Fibroblast of lung (primary cell): ENCODE data around the gene PARK7. TPM values are rescaled to one million over a fixed set of nuclear protein-coding genes. Genes with fewer than 3 reads are reported as not detected.
A peak's percentile ranks its signal among the peaks of the same experiment; 100 is the strongest.

ENCODE experiments used
- DNase-seq, 2 donors: peaks; one replicate each; pipeline versions ENCODE4 v3.0.0 to v3.0.0-alpha.2; 2010; ENCODE audit warnings: low read depth in 2 of 2
- H2AFZ ChIP-seq: 2 replicates; pipeline ENCODE4 v1.5.1; 2012; ENCODE audit warnings: low read length, control low read depth, inconsistent platforms
- H3K27ac ChIP-seq: 2 replicates; pipeline ENCODE4 v1.5.1; 2011; ENCODE audit warnings: low read length, control low read depth; ENCODE audit not compliant: insufficient read depth
- H3K27me3 ChIP-seq: 2 replicates; pipeline ENCODE4 v1.5.1; 2011; ENCODE audit warnings: mild to moderate bottlenecking, low read length; ENCODE audit not compliant: control insufficient read depth, insufficient read depth
- H3K36me3 ChIP-seq: 2 replicates; pipeline ENCODE4 v1.5.1; 2011; ENCODE audit warnings: low read length; ENCODE audit not compliant: control insufficient read depth, insufficient read depth
- H3K4me1 ChIP-seq: 2 replicates; pipeline ENCODE4 v1.5.1; 2011; ENCODE audit warnings: low read length; ENCODE audit not compliant: control insufficient read depth, insufficient read depth; ENCODE audit errors: extremely low read depth
- H3K4me2 ChIP-seq: 2 replicates; pipeline ENCODE4 v1.5.1; 2011; ENCODE audit warnings: low read length, control low read depth; ENCODE audit not compliant: insufficient read depth; ENCODE audit errors: extremely low read depth
- H3K4me3 ChIP-seq, 4 experiments: fragments of 200-600 bp in 1 of 4; sonication (generic) in 1 of 4; replicated peaks in 1 of 4; 2 replicates each; pipeline ENCODE4 v1.5.1; 2011 to 2016; ENCODE audit warnings: low read length in 4 of 4, low read depth in 3 of 4, mild to moderate bottlenecking in 3 of 4, control low read depth in 2 of 4, inconsistent platforms in 1 of 4, mixed read lengths in 1 of 4; ENCODE audit not compliant: insufficient read depth in 1 of 4; ENCODE audit errors: control extremely low read depth in 1 of 4
- H3K79me2 ChIP-seq: 2 replicates; pipeline ENCODE4 v1.5.1; 2012; ENCODE audit warnings: mild to moderate bottlenecking, low read length, inconsistent platforms; ENCODE audit not compliant: control insufficient read depth, insufficient read depth
- H3K9ac ChIP-seq: 2 replicates; pipeline ENCODE4 v1.5.1; 2011; ENCODE audit warnings: mild to moderate bottlenecking, low read length, control low read depth; ENCODE audit not compliant: insufficient read depth
- H3K9me3 ChIP-seq: 2 replicates; pipeline ENCODE4 v1.5.1; 2012; ENCODE audit warnings: low read depth, low read length; ENCODE audit not compliant: control insufficient read depth, insufficient read depth
- H4K20me1 ChIP-seq: 2 replicates; pipeline ENCODE4 v1.5.1; 2011; ENCODE audit warnings: low read length; ENCODE audit not compliant: control insufficient read depth, insufficient read depth; ENCODE audit errors: extremely low read depth
- EZH2 ChIP-seq: IDR thresholded peaks from 2 replicates; pipeline ENCODE4 v1.5.1; 2012; ENCODE audit warnings: low read length, control low read depth, mild to moderate bottlenecking; ENCODE audit errors: missing control alignments
- polyA plus RNA-seq, 2 donors: library from polyadenylated mRNA; depleted of rRNA in 1 of 2; stranded (reverse) in 1 of 2; unstranded in 1 of 2; fragments of >200 nt; gene quantifications; 2 replicates each; pipeline ENCODE4 v1.2.1, GENCODE V29; 2011 to 2012; ENCODE audit warnings: missing spikeins in 1 of 2
- total RNA-seq: library from RNA; depleted of rRNA; stranded (reverse); fragments of >200 nt; gene quantifications from 2 replicates; pipeline ENCODE4 v1.2.1, GENCODE V29; 2014
- TF ChIP-seq, protein P1 (sequence below), 2 donors: IDR thresholded peaks in 1 of 2; conservative IDR thresholded peaks in 1 of 2; 1 replicate in 1 of 2; 2 replicates in 1 of 2; pipeline ENCODE4 v1.5.1; 2011 to 2012; ENCODE audit warnings: low read length in 2 of 2, control low read depth in 1 of 2, inconsistent platforms in 1 of 2, low read depth in 1 of 2, mild to moderate bottlenecking in 1 of 2

The PARK7 gene
- total and polyA plus RNA-seq, 2 donors (not counting 1 experiment from before 2014, with no cell fraction given) = 264 to 513 TPM

- no peaks in the 10 kb centered on the region for H4K20me1 ChIP-seq
These were observed 56.1 kb downstream of the PARK7 start for GRCh38 chr1:8017495-8018197.

GRCh38 chr1:8018492-8019228, 57.1 kb downstream of the PARK7 start:
- TF ChIP-seq, protein P1, sequence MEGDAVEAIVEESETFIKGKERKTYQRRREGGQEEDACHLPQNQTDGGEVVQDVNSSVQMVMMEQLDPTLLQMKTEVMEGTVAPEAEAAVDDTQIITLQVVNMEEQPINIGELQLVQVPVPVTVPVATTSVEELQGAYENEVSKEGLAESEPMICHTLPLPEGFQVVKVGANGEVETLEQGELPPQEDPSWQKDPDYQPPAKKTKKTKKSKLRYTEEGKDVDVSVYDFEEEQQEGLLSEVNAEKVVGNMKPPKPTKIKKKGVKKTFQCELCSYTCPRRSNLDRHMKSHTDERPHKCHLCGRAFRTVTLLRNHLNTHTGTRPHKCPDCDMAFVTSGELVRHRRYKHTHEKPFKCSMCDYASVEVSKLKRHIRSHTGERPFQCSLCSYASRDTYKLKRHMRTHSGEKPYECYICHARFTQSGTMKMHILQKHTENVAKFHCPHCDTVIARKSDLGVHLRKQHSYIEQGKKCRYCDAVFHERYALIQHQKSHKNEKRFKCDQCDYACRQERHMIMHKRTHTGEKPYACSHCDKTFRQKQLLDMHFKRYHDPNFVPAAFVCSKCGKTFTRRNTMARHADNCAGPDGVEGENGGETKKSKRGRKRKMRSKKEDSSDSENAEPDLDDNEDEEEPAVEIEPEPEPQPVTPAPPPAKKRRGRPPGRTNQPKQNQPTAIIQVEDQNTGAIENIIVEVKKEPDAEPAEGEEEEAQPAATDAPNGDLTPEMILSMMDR (conservative IDR thresholded peaks at IDR 0.05 in 1 of 2, IDR thresholded peaks at IDR 0.05 in 1 of 2; ENCODE audit: low read depth in 1 of 2, low read length in 2 of 2) = no peak
- TF ChIP-seq EZH2 = no peak
- Histone ChIP-seq H3K27ac (no peak overlapping the region), H3K4me3 (no peak overlapping the region), H3K27me3 (no peaks in the 10 kb centered on the region), H3K79me2 (peaks cover 88% of the 10 kb centered on the region), H3K4me1 (peaks cover 36% of the 10 kb centered on the region), H2AFZ (no peak overlapping the region), H4K20me1 (no peaks in the 10 kb centered on the region), H3K36me3 (peaks cover 9% of the 10 kb centered on the region), H3K4me2 (peak overlapping the region; percentile 9), H3K9ac (no peak overlapping the region), H3K9me3 (no peaks in the 10 kb centered on the region)
- peak; percentile 21 to 71 for DNase-seq

More at GRCh38 chr1:8017495-8018197, 56.1 kb downstream of the PARK7 start:
- Histone ChIP-seq H2AFZ (no peak overlapping the region), H3K36me3 (peaks cover 16% of the 10 kb centered on the region), H3K4me1 (peaks cover 36% of the 10 kb centered on the region), H3K4me2 (no peak overlapping the region), H3K27me3 (no peaks in the 10 kb centered on the region), H3K27ac (no peak overlapping the region), H3K9ac (no peak overlapping the region), H3K79me2 (peaks cover 88% of the 10 kb centered on the region), H3K4me3 (peak overlapping the region in 1 of 4 experiments; percentile 1), H3K9me3 (no peaks in the 10 kb centered on the region)
- peak; percentile 49 to 68 for DNase-seq
- TF ChIP-seq, protein P1 (conservative IDR thresholded peaks at IDR 0.05 in 1 of 2, IDR thresholded peaks at IDR 0.05 in 1 of 2; ENCODE audit: low read depth in 1 of 2, low read length in 2 of 2) = no peak
- no peak for TF ChIP-seq EZH2

- no peak for TF ChIP-seq EZH2
- TF ChIP-seq, protein P1 (conservative IDR thresholded peaks at IDR 0.05 in 1 of 2, IDR thresholded peaks at IDR 0.05 in 1 of 2; ENCODE audit: low read depth in 1 of 2, low read length in 2 of 2) = no peak
- Histone ChIP-seq H3K4me3 (no peak overlapping the region), H3K4me1 (peaks cover 36% of the 10 kb centered on the region), H3K36me3 (peaks cover 4% of the 10 kb centered on the region), H3K9me3 (no peaks in the 10 kb centered on the region), H2AFZ (no peak overlapping the region), H3K27me3 (no peaks in the 10 kb centered on the region), H4K20me1 (no peaks in the 10 kb centered on the region), H3K27ac (no peak overlapping the region), H3K9ac (no peak overlapping the region), H3K4me2 (peak overlapping the region; percentile 9), H3K79me2 (peaks cover 90% of the 10 kb centered on the region)
- peak; percentile 8 to 14 for DNase-seq
These were observed 57.7 kb downstream of the PARK7 start for GRCh38 chr1:8019229-8019620.
